ES-I3 (cell line): ENCODE results near the gene FGF19.

Source experiments
- H3K36me3 ChIP-seq: 2 replicates; pipeline ENCODE4 v1.6.1; 2013; ENCODE audit warnings: mild to moderate bottlenecking, low read length, control low read depth, moderate library complexity; ENCODE audit not compliant: insufficient read depth
- H3K4me1 ChIP-seq: 2 replicates; pipeline ENCODE4 v1.6.1; 2013; ENCODE audit warnings: mild to moderate bottlenecking, control low read depth, low read length; ENCODE audit not compliant: insufficient read depth
- H3K9ac ChIP-seq: 2 replicates; pipeline ENCODE4 v1.6.1; 2013; ENCODE audit warnings: low read depth, mild to moderate bottlenecking, low read length, moderate library complexity
- H3K9me3 ChIP-seq: 2 replicates; pipeline ENCODE4 v1.6.1; 2013; ENCODE audit warnings: mild to moderate bottlenecking, low read length, moderate library complexity; ENCODE audit not compliant: control insufficient read depth, insufficient read depth

The FGF19 gene

DNA sequence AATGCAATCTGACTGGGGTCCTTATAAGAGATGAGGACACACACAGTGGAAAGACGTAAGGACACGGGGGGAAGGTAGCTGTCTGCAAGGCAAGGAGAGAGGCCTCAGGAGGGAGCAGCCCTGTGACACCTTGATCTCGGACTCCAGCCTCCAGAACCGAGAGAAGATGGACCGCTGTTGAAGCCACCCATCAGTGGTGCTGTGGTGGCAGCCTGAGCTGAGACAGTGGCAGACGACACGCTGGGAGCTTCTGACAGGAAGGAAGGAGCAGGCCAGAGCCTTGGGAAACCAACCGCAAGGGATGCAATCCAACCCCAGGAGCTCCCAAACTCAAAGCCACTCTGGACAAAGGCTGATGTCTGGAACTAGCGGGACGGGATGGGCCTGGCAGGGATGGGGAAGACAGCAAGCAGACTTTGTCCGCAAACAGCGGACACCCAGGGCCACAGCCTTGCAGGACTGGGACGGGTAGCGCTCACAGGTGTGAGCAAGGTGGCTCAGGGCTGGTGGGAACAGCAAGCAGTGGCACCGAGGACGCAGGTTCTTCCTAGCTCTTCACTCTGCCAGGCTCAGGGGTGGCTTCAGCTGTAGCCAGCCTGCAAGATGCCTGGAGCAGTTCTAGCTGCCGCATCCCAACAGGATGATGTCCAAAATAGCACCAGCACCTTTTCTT is 39.6 kb downstream of the FGF19 start:
- Histone ChIP-seq H3K36me3 (peaks cover 2% of the 10 kb centered on the region; the same call in 1 of the 2 replicates), H3K9ac (no peak overlapping the region), H3K4me1 (no peaks in the 10 kb centered on the region), H3K9me3 (no peaks in the 10 kb centered on the region)

DNA sequence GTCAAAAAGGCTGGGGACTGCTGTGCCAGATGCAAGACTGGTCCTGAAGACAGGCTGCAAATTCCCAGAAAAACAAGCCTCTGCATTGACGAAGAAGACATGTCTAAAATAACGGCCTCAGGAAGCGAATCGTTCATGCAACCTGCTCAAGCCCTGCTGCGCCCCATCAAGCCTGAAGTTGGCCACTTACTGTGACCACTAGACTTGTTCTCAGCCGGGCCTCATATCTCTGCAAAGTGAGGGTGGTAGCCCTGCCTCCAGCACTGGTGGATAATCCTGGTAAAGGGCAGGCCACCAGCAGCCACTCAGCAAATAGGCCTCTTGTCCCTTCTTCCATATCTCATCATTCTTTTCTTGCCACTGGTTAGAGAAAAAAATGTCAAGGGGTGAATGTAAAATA is 40.5 kb downstream of the FGF19 start:
- peaks cover 2% of the 10 kb centered on the region; the same call in 1 of the 2 replicates for H3K36me3 ChIP-seq
- no peak overlapping the region for H3K9ac ChIP-seq
- H3K4me1 ChIP-seq = peaks cover 6% of the 10 kb centered on the region
- H3K9me3 ChIP-seq = no peaks in the 10 kb centered on the region

DNA sequence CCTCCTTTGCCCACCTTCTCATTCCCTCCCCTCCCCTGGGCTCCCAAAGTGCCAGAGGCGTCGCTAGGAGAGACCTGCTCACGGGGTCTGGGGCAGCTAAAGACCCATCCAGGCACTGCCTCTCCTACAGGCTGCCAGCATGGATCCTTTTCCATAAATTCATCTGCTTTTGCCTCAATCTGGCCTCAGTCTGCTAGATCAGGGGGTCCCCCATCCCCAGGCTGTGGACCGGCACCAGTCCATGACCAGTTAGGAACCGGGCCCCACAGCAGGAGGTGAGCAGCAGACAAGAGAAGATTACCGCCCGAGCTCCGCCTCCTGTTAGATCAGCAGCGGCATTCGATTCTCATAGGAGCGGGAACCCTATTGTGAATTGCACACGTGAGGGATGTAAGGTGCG is 41.0 kb downstream of the FGF19 start:
- Histone ChIP-seq H3K9me3 (no peaks in the 10 kb centered on the region), H3K4me1 (peaks cover 10% of the 10 kb centered on the region), H3K36me3 (peaks cover 2% of the 10 kb centered on the region; the same call in 1 of the 2 replicates), H3K9ac (no peak overlapping the region)

DNA sequence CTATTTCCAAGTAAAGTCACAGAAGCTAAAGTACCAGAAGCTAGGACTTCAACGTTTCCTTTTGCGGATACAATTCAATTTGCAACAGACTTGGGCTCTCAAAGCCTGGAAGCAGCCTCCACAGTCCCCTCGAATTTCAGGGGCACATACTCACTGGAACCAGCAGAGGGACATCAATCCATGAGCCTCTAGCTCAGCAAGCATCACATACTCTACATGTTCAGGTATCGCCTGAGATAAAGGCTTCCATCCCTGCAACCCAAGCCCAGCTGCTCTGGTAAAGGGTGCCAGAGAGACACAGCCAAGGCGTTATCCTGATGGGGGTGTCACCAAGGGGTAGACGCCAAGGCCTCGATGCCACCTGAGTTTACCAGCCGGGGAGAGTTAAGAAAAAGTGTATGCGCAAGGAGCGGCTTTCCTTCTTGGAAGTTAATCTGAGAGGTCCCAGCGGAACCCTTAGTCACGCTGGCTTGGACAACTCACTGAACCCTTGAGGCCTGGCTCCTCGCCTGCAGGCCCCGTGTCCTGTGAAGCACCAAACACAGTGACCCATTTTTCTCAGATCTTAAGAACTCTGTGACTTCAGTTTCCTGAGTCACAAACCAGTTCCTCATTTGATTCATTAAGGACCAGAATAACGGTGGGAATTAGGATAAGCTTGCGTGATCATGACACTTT is 41.7 kb downstream of the FGF19 start:
- H3K9me3 ChIP-seq = no peaks in the 10 kb centered on the region
- peaks cover 16% of the 10 kb centered on the region for H3K4me1 ChIP-seq
- H3K36me3 ChIP-seq = peaks cover 2% of the 10 kb centered on the region; the same call in 1 of the 2 replicates
- H3K9ac ChIP-seq = no peak overlapping the region

DNA sequence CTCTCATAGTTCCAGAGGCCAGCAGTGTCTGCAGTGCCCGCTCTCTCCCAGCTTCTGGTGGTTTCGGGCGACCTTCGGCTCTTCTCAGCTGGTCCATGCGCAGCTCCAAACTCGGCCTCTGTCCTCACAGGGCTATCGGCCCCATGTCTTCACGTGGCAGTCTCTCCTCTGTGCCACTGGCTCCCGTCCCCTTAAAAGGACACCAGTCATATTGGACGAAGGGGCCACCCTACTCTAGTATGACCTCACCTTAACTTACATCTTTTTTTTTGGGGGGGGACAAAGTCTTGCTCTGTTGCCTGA is 42.5 kb downstream of the FGF19 start:
- Histone ChIP-seq H3K4me1 (peaks cover 17% of the 10 kb centered on the region), H3K36me3 (peaks cover 2% of the 10 kb centered on the region; the same call in 1 of the 2 replicates), H3K9me3 (no peaks in the 10 kb centered on the region), H3K9ac (no peak overlapping the region)

DNA sequence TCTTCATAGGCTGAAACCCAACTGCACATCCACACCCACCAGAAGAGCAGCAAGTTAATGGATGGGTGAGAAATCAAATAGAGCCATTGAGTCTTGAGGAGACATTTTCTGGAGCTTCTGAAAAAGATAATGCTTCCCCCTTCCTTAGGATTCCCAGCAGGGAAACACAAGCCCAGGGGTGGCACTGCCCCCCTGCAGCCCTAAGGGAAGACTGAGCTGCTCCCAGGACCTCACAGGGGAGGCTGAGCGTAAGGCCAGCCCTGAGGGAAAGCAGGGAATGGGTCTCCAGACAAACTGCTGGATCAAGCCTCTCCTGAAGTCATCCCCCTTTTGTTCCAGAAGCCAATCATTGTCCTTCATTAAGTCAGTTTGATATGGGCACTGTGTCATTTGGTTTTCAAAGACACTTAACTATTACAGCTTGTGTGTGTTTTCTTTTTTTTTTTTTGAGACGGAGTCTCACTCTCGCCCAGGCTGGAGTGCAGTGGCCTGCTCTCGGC is 43.8 kb downstream of the FGF19 start:
- Histone ChIP-seq H3K9ac (no peak overlapping the region), H3K9me3 (no peaks in the 10 kb centered on the region), H3K4me1 (peaks cover 17% of the 10 kb centered on the region), H3K36me3 (no peaks in the 10 kb centered on the region; the same call in 1 of the 2 replicates)

DNA sequence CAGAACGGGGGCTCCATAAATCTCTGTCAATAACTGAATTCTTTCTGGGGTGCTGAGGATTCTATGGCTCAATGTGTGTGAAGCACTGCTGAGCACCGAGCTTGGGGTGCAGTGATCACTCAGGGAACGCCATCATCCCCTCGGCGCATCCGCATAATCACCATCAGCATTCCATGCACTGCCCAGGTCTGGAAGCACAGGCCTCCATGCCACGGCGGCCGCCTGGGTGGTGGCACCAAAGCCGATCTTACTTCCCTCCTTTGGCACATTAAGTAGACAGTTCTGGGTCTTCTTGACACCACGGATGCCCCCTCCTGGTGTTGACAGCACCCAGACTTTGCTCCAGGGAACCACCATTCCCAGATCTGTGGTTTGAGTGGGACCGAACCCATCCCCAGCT is 44.2 kb downstream of the FGF19 start:
- H3K4me1 ChIP-seq = peaks cover 17% of the 10 kb centered on the region
- no peak overlapping the region for H3K9ac ChIP-seq
- no peaks in the 10 kb centered on the region for H3K36me3 ChIP-seq
- H3K9me3 ChIP-seq = no peaks in the 10 kb centered on the region

DNA sequence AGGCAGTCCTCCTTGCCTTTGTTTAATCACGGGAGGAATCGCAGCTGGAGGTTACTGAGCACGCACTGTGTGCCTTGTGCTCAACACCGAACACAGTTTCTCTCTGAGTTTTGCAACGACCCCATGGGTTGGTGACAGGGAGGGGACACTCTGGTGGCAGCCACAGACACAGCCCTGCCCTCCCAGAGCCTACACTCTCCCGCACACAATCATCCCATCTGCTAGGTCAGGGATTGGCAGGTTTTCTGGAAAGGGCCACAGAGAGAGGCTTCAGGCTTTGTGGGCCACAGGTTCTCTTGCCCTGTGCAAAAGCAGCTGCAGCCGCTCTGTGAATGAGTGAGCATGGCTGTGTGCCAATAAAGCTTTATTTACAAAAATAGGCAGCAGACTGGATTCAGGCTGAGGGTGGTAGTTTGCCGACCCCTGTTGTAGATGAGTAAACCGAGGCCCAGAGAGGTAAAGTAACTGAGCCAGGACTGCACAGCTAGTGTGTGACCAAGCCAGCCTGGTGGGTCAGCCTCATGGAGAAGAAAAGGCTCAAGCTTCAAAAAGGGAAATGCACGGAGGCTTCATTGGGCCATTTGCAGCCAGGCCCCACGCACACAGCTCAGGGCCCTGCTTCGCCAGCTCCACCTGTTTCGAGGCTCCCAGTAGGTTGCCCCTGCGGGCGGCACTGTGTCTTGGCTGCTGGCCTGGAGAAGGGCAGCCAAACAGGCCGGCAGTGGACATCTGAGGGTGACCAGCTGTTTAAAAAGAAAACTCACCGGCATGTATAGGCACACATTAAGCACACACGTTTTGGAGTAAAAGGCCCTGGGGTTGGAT is 45.0 kb downstream of the FGF19 start:
- no peak overlapping the region for H3K9ac ChIP-seq
- H3K4me1 ChIP-seq = peaks cover 17% of the 10 kb centered on the region

DNA sequence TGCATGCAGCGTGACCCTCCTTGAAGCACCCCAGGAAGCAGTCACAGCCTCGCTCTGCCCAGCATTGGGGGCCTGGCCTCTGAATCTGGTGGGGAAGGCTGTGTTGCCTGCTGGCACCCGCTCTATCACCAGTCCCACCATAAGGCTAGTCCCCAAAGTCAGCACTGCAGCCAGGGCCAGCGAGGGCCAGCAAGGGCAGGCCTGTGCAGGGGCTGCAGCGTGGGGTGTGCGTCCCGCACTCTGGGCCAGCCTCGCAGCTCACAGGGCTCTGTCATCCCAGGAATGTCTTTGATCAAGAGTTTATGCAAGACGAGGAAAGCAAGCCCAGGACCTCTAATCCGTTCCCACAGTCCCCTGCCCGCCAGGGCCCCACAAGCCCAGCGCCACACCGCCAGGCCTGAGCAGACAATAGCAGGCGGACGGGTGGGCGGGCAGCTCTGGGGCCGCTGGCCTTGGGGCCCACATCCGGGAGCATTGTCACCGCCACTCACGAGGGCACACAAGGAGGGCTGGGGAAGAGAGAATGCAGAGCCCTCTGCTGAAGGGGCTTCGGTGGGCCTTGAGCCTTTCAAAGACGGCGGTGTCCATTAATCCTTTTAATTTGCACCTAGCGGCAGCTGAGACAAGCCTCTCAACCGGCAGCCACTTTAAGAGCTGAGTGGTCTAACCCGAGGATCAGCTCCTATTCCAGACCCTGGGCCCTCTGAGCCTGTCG is 45.8 kb downstream of the FGF19 start:
- Histone ChIP-seq H3K4me1 (peaks cover 17% of the 10 kb centered on the region), H3K36me3 (no peaks in the 10 kb centered on the region; the same call in 1 of the 2 replicates), H3K9me3 (no peaks in the 10 kb centered on the region), H3K9ac (no peak overlapping the region)

More for the DNA sequence above, 45.0 kb downstream of the FGF19 start:
- Histone ChIP-seq H3K36me3 (no peaks in the 10 kb centered on the region), H3K9me3 (no peaks in the 10 kb centered on the region)

DNA sequence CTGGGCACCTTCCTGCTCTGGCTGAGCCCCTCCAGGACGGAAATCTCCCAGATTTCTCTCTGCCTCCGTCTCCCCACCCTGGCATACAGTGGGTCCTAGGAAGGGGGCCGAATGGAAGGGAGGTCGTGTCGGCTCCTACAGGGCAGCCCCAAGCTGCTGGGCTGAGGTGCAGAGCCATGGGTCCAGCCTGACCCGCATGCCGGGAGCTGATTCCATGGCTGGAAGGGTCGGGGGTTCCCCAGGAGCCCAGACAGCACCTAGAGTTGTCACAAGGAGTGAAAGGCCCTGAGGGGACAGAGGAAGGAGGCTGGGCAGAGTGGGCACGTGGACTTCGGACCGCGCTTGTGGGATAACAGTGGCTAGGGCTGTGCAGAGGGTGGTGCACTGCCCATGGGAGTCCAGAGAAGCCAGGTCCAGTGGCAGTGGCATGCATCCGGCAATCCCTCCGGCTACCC is 46.3 kb downstream of the FGF19 start:
- no peaks in the 10 kb centered on the region for H3K9me3 ChIP-seq
- H3K9ac ChIP-seq = no peak overlapping the region
- H3K4me1 ChIP-seq = peaks cover 17% of the 10 kb centered on the region
- no peaks in the 10 kb centered on the region; the same call in 1 of the 2 replicates for H3K36me3 ChIP-seq

DNA sequence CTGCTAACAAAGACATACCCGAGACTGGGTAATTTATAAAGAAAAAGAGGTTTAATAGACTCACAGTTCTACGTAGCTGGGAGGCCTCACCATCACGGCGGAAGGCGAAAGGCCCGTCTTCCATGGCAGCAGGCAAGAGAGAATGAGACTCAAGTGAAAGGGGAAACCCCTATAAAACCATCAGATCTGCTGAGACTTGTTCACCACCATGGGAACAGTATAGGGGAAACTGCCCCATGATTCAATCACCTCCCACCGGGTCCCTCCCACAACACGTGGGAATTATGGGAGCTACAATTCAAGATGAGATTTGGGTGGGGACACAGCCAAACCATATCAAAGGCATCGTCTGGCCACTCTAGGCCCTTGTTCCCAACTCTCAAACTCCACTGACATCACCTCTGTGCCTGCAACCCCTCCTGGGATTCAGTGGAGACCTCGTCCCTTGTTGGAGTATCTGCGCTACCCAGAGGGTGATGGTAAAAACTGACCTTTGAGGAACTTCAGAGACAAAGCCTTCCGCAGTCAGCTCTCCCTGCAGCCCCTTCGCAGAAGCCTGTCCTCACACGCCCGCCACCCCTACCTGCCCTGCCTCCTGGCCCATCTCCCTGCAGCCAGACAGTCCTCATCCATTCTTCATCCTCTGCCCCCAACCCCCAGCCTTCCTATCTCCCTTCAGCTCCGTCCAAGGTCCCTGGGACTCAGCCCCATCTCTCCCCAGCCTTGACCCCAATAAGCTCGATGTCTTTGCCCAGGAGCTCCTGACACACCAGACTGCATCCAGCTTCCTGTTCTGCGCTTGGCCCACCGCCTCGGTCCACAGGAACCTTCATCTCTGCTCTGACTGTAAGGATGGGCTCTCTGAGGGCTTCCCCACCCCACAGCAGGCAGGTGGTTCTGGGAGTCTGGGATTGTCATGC is 47.0 kb downstream of the FGF19 start:
- Histone ChIP-seq H3K4me1 (peaks cover 17% of the 10 kb centered on the region), H3K9ac (no peak overlapping the region), H3K9me3 (no peaks in the 10 kb centered on the region), H3K36me3 (peaks cover 4% of the 10 kb centered on the region; the same call in 1 of the 2 replicates)

DNA sequence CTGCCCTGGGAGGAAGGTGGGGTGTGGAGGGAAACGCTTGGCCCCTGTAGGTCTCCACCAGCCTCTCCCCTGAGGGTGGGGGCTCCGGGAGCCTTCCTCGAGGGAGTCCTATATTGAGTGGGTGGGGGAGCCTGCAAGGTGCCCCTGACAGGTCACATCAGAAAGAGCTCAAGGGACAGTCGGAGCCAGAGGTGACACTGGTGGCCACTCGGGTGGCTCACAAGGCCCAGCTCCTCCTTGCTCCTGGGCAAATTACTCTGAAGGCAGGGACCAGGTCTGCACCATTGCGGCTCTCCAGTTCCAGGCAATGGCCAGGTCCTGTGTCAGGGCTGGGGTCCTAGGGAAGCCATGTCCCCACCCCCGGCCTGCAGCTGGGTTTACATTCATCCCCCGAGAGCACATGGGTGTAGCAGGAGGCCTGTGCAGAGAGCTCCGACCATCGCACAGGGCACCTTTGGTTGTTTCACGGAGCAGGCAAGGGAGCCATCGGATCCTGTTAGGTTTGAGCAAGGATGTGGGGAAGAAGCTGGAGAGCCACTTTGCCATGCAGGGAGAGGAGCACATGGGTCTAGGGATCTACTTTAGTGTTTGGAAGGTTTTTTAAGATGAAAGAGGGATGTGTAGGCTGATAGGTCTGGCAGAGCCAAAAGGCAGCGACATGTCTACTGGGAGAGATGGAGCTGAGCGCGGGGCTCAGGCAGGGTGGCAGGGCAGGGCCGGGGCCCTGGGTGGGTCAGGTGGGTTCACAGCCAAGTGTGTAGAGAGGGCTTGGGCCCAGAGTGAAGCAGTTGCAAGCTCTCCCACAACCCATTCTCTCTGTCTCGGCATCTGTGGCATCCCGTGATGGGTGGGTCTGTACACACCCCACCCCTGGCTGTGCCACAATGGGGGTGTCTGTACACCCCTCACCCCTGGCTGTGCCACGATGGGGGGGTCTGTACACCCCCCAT is 48.1 kb downstream of the FGF19 start:
- no peak overlapping the region for H3K9ac ChIP-seq
- no peaks in the 10 kb centered on the region for H3K9me3 ChIP-seq
- H3K4me1 ChIP-seq = peaks cover 17% of the 10 kb centered on the region
- peaks cover 11% of the 10 kb centered on the region for H3K36me3 ChIP-seq
